K562 (cell line): ENCODE results near the gene PPP6R3. TPM values are rescaled to one million over a fixed set of nuclear protein-coding genes. Genes with fewer than 3 reads are reported as not detected.

Source experiments
- ATAC-seq: fragments of 200-7000 bp; cut with Tn5 transposase; 3 replicates; pipeline ENCODE4 v1.9.1; 2020; ENCODE audit warnings: moderate library complexity
- BruUV-seq: library from RNA; stranded (reverse); fragments of 400-500 nt; replicated peaks from 2 replicates; lab custom pipeline; 2021; lab: Mats Ljungman, UMichigan
- CTCF ChIA-PET: fragments of 300-600 bp; formaldehyde crosslinking; extraction: SDS; loops from one replicate; lab custom pipeline; 2021; ENCODE audit warnings: low intra/inter-chr PET ratio; lab: Yijun Ruan, JAX
- POLR2A ChIA-PET: fragments of 300-600, 350-650 bp; sonication (Branson Sonifier 250); formaldehyde crosslinking; extraction: SDS; loops from one replicate; lab custom pipeline; 2021; ENCODE audit warnings: antibody characterized with exemption, inconsistent platforms; lab: Yijun Ruan, JAX
- DNase-seq, 4 experiments: peaks; one replicate each; pipeline versions ENCODE4 v3.0.0 to v3.0.0-alpha.2; 2011 to 2018; ENCODE audit warnings: low spot score in 3 of 4, mixed read lengths in 3 of 4; ENCODE audit errors: extremely low read depth in 1 of 4
- FAIRE-seq: peaks from 2 replicates; lab custom pipeline; 2011; peaks lifted over from hg19 to GRCh38; lab: Jason Lieb, UNC
- H2AFZ ChIP-seq: 2 replicates; pipeline ENCODE4 v1.6.0; 2011; ENCODE audit warnings: low read depth, low read length, control low read depth, inconsistent platforms
- H3K27ac ChIP-seq: fragments of 200-600 bp; 3 replicates; pipeline ENCODE4 v1.8.0; 2011; ENCODE audit warnings: low read depth, mild to moderate bottlenecking, control low read depth, inconsistent platforms, low read length, moderate library complexity, mixed read lengths; ENCODE audit errors: extremely low read depth
- H3K27me3 ChIP-seq, 2 experiments: fragments of 300-600 bp in 1 of 2; 2 replicates in 1 of 2; 3 replicates in 1 of 2; pipeline versions ENCODE4 v1.6.0 to v1.8.0; 2011; ENCODE audit warnings: inconsistent platforms in 2 of 2, low read length in 2 of 2, mild to moderate bottlenecking in 1 of 2, mixed read lengths in 1 of 2, moderate library complexity in 1 of 2; ENCODE audit not compliant: control insufficient read depth in 2 of 2, insufficient read depth in 2 of 2
- H3K36me3 ChIP-seq: fragments of 300-600 bp; 3 replicates; pipeline ENCODE4 v1.8.0; 2011; ENCODE audit warnings: mild to moderate bottlenecking, low read length, inconsistent platforms; ENCODE audit not compliant: control insufficient read depth, insufficient read depth
- H3K4me1 ChIP-seq, 2 experiments: fragments of 200-600 bp in 1 of 2; replicated peaks in 1 of 2; 2 replicates in 1 of 2; 3 replicates in 1 of 2; pipeline versions ENCODE4 v1.5.1 to v1.8.0; 2011; ENCODE audit warnings: inconsistent platforms in 2 of 2, low read length in 2 of 2, mild to moderate bottlenecking in 1 of 2, mixed read lengths in 1 of 2, moderate library complexity in 1 of 2; ENCODE audit not compliant: control insufficient read depth in 2 of 2, insufficient read depth in 2 of 2
- H3K4me2 ChIP-seq: 2 replicates; pipeline ENCODE4 v1.6.1; 2011; ENCODE audit warnings: low read length, control low read depth, inconsistent platforms, mixed read lengths; ENCODE audit not compliant: insufficient read depth
- H3K4me3 ChIP-seq: fragments of 200-600 bp; sonication (generic), shearing (Covaris generic); 2 replicates; pipeline ENCODE4 v1.5.1; 2016; ENCODE audit warnings: control low read depth, inconsistent platforms
- H3K79me2 ChIP-seq: fragments of 200-600 bp; 3 replicates; pipeline ENCODE4 v1.8.0; 2011; ENCODE audit warnings: low read length, inconsistent platforms; ENCODE audit not compliant: control insufficient read depth, insufficient read depth
- H3K9ac ChIP-seq, 2 experiments: 2 replicates each; pipeline versions ENCODE4 v1.6.0 to v1.6.1; 2011; ENCODE audit warnings: low read depth in 2 of 2, low read length in 2 of 2, control low read depth in 1 of 2, inconsistent platforms in 1 of 2, mild to moderate bottlenecking in 1 of 2, mixed read lengths in 1 of 2; ENCODE audit not compliant: insufficient read depth in 1 of 2
- H3K9me1 ChIP-seq: one replicate; pipeline ENCODE4 v1.6.0; 2011; ENCODE audit warnings: inconsistent platforms, mild to moderate bottlenecking, low read length, moderate library complexity; ENCODE audit not compliant: control insufficient read depth, insufficient read depth
- H3K9me3 ChIP-seq: replicated peaks from 2 replicates; pipeline ENCODE4 v1.5.1; 2011; ENCODE audit warnings: low read depth, low read length, inconsistent platforms; ENCODE audit not compliant: control insufficient read depth, insufficient read depth
- H4K20me1 ChIP-seq: replicated peaks from 2 replicates; pipeline ENCODE4 v1.6.1; 2011; ENCODE audit warnings: low read length, inconsistent platforms, mixed read lengths; ENCODE audit not compliant: control insufficient read depth, insufficient read depth
- CTCF ChIP-seq, 3 experiments: IDR thresholded peaks in 2 of 3; conservative IDR thresholded peaks in 1 of 3; 2 replicates each; pipeline ENCODE4 v1.5.1; 2011 to 2012; ENCODE audit warnings: low read length in 3 of 3, mild to moderate bottlenecking in 3 of 3, control low read depth in 2 of 3, improper control_type of control experiment in 1 of 3, inconsistent platforms in 1 of 3, low read depth in 1 of 3, mixed read lengths in 1 of 3, moderate library complexity in 1 of 3; ENCODE audit not compliant: insufficient read depth in 2 of 3
- DEAF1 ChIP-seq: fragments of 450-650 bp; formaldehyde crosslinking; IDR thresholded peaks from 2 replicates; pipeline ENCODE4 v1.4.0; 2020; ENCODE audit warnings: mild to moderate bottlenecking, moderate library complexity
- ETV1 ChIP-seq: fragments of 450-650 bp; conservative IDR thresholded peaks from 2 replicates; pipeline ENCODE4 v1.6.1; 2016; ENCODE audit warnings: missing genetic modification characterization, control low read depth, low read depth, missing compliant biosample characterization
- ETV5 ChIP-seq: sonication (generic); formaldehyde crosslinking; IDR thresholded peaks from 2 replicates; pipeline ENCODE4 v1.4.0; 2020; ENCODE audit warnings: low read depth, mild to moderate bottlenecking, missing genetic modification reagents
- NCOA4 ChIP-seq: fragments of 450-650 bp; IDR thresholded peaks from 2 replicates; pipeline ENCODE4 v1.6.1; 2018; ENCODE audit warnings: mild to moderate bottlenecking; ENCODE audit not compliant: partially characterized antibody
- OTX1 ChIP-seq: fragments of 450-650 bp; formaldehyde crosslinking; IDR thresholded peaks from 2 replicates; pipeline ENCODE4 v1.4.0; 2022; ENCODE audit warnings: mild to moderate bottlenecking
- RAD21 ChIP-seq, 2 experiments: fragments of 250-450 bp in 1 of 2; fragments of 450-650 bp in 1 of 2; sonication (Bioruptor Pico) in 1 of 2; formaldehyde crosslinking in 1 of 2; IDR thresholded peaks in 1 of 2; conservative IDR thresholded peaks in 1 of 2; 2 replicates each; pipeline versions ENCODE4 v1.4.0 to v1.8.0; 2020 to 2022; ENCODE audit warnings: mild to moderate bottlenecking in 2 of 2, moderate library complexity in 1 of 2
- SPI1 ChIP-seq: IDR thresholded peaks from 2 replicates; pipeline ENCODE4 v1.6.1; 2011; ENCODE audit warnings: low read depth, low read length, control low read depth, borderline replicate concordance
- SRF ChIP-seq, 2 experiments: fragments of 250-450, 450-650 bp in 1 of 2; sonication (Bioruptor Pico) in 1 of 2; sonication (generic) in 1 of 2; formaldehyde crosslinking; IDR thresholded peaks; 2 replicates each; pipeline versions ENCODE4 v1.5.0 to v1.5.1; 2020 to 2022; ENCODE audit warnings: mild to moderate bottlenecking in 1 of 2, missing genetic modification reagents in 1 of 2
- ZNF408 ChIP-seq: fragments of 250-450 bp; sonication (Bioruptor Pico); IDR thresholded peaks from 2 replicates; pipeline ENCODE4 v1.4.0; 2020; ENCODE audit warnings: low read depth, mild to moderate bottlenecking, moderate library complexity
- WGBS: fragments of 100-300 bp; shearing (Covaris generic); methylation state at CpG from one replicate; pipeline ENCODE4 v1.1.6; 2016; ENCODE audit warnings: low coverage, mixed read lengths; ENCODE audit not compliant: insufficient coverage; ENCODE audit errors: missing lambda C conversion rate; 5-methylcytosine and 5-hydroxymethylcytosine counted together
- in situ Hi-C: fragments of 300-500 bp; cut with MboI; formaldehyde crosslinking; loops from 4 replicates; pipeline ENCODE4 v1.15.0; 2018; ENCODE audit warnings: inconsistent platforms, mixed read lengths
- intact Hi-C: fragments of 100-400 bp; cut with micrococcal nuclease; formaldehyde crosslinking; loops from 2 replicates; pipeline ENCODE4 v1.14.2; 2022
- polyA plus RNA-seq, 8 experiments: library from polyadenylated mRNA; depleted of rRNA in 4 of 8; stranded (reverse) in 5 of 8; unstranded in 3 of 8; fragments of >200 nt; fragmentation: Nextera tagmentation in 2 of 8; fragmentation: Illumina TruSeq in 1 of 8; extraction: Ambion mirVana in 2 of 8; extraction: Trizol in 1 of 8; gene quantifications; 2 replicates each; pipeline versions ENCODE4 v1.2.1 to v1.2.3, GENCODE V29; 2011 to 2014; ENCODE audit warnings: inconsistent platforms in 1 of 8, missing spikeins in 1 of 8
- total RNA-seq, 7 experiments: library from RNA; depleted of rRNA in 6 of 7; stranded (reverse); fragments of >200 nt in 6 of 7; fragmentation: Illumina TruSeq in 2 of 7; extraction: Trizol in 2 of 7; gene quantifications; 2 replicates each; pipeline versions ENCODE4 v1.2.1 to v1.2.3, GENCODE V29; 2011 to 2021; ENCODE audit warnings: low replicate concordance in 1 of 7

PPP6R3 gene
- total and polyA plus RNA-seq, 9 of the 15 experiments (the other 6 are each of a cell fraction or from before 2014, with no cell fraction given) = 20.3 to 117 (median 80.6) TPM

- Histone ChIP-seq H4K20me1 (no peaks in the 10 kb centered on the region), H3K4me1 (no peaks in the 10 kb centered on the region; a peak in 1 of 5 replicates), H3K9me3 (no peaks in the 10 kb centered on the region), H3K4me2 (no peak overlapping the region), H2AFZ (peak overlapping the region; percentile 44; the same call in 1 of the 2 replicates), H3K27ac (no peak overlapping the region; the same call in 2 of the 3 replicates), H3K4me3 (no peak overlapping the region), H3K9ac (no peak overlapping the region), H3K27me3 (no peaks in the 10 kb centered on the region), H3K9me1 (peaks cover 5% of the 10 kb centered on the region), H3K79me2 (peaks cover 6% of the 10 kb centered on the region; the same call in 1 of the 3 replicates), H3K36me3 (peaks cover 84% of the 10 kb centered on the region)
- CTCF ChIA-PET = interaction anchor here (0.6 kb wide), 4 partner anchors 33 to 505 kb away, joined by 3 to 4 read pairs (median 3); no protein-coding TSS in a partner anchor
- no TSS peak for BruUV-seq
- WGBS = 46% methylated on average over 6 of the region's 6 CpGs
- TF ChIP-seq ETV1 (tag) (peak; percentile 73), ETV5 (CRISPR knock-in tag) (peak; percentile 54; the same call in 1 of the 2 replicates), SPI1 (0 out of 2 replicates have a peak, but pooled peaks have one; percentile 7), OTX1 (CRISPR knock-in tag) (no peak), SRF (CRISPR knock-in tag; IDR thresholded peaks at IDR 0.05) (no peak), ZNF408 (no peak), RAD21 (CRISPR knock-in tag; conservative IDR thresholded peaks at IDR 0.05 in 1 of 2, IDR thresholded peaks at IDR 0.05 in 1 of 2) (peak; percentile 41 to 52; a peak in 3 of 4 replicates), DEAF1 (CRISPR knock-in tag) (peak; percentile 12; the same call in 1 of the 2 replicates), CTCF (IDR thresholded peaks at IDR 0.05 in 2 of 3, conservative IDR thresholded peaks at IDR 0.05 in 1 of 3; ENCODE audit: insufficient read depth in 2 of 3, low read depth in 1 of 3, low read length in 3 of 3) (peak; percentile 72 to 89 (median 78)), NCOA4 (no peak)
- FAIRE-seq (peak; percentile 88), ATAC-seq (peak; percentile 98), DNase-seq (peak; percentile 62 to 76 (median 66))
- in situ Hi-C loops (no loop called here), intact Hi-C loops (no loop called here)
- POLR2A ChIA-PET = interaction anchor here (0.7 to 1.3 kb wide), 5 partner anchors 8 to 685 kb away, joined by 3 to 4 read pairs (median 3); no protein-coding TSS in a partner anchor
These were observed 123.5 kb downstream of the PPP6R3 start for GRCh38 chr11:68584097-68584496.
